Suppressor macrophage treated with lipopolysaccharide for 4 hours (primary cell): ENCODE measurements around the gene SORCS1.
A peak's percentile ranks its signal among the peaks of the same experiment; 100 is the strongest.

Experiments used
- DNase-seq: peaks from one replicate; pipeline ENCODE4 v3.0.0-alpha.2; 2020

Gene SORCS1

DNA sequence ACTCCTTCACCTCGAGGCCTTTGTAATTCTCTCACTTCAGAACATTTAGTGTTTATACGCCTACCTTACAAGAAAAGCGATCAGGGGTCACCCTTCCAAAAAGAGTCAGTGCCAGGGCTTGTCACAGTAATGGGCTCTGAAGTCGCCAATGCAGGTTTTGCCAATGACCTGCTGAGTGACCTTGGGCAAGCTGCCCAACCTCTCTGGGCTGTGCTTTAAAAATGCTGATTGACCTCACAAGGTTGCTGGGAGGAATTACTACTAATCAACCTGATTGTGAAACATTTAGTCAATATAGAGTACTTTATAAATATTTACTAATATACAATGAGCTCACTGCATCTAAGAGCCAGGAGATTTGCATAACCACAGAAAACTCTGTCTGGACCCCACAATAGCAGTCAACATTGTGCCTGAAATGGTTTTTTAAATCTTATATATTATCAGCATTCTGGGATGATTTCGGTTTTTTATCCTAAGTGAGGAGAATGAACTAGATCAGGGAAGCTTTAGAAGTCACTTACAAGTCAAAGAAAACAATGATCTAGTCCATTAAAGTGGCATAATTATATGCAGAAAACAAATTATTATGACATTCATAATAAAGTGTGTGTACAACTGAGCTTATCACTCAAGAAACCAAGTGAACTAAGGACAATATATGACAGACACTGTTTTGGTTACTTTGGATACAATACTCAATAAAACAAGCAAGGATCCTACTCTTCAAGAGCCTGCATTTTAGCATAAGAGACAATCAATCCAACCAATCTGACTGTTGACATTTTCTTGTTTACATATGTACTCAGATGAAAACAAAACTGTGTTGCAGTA is 290.5 kb downstream of the SORCS1 start:
- DNase-seq = no peak

DNA sequence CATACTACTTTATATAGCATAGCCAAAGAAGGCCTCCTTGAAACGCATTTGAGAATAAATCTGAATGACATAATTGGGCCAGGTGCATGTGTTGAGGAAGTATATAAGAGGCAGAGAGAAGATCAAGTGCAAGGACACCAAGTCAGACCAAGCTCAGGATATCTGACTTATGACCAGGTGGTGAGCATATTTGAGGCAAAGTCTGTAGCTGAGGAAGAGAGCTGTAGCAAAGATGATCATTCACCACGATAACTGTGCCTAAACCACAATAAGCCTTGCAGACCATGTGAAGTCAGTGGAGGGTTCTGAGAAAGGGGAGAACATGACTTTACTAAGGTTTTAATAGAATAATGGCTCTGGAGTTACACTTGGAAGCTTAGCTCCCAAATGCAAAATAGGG is 292.3 kb downstream of the SORCS1 start:
- no peak for DNase-seq

DNA sequence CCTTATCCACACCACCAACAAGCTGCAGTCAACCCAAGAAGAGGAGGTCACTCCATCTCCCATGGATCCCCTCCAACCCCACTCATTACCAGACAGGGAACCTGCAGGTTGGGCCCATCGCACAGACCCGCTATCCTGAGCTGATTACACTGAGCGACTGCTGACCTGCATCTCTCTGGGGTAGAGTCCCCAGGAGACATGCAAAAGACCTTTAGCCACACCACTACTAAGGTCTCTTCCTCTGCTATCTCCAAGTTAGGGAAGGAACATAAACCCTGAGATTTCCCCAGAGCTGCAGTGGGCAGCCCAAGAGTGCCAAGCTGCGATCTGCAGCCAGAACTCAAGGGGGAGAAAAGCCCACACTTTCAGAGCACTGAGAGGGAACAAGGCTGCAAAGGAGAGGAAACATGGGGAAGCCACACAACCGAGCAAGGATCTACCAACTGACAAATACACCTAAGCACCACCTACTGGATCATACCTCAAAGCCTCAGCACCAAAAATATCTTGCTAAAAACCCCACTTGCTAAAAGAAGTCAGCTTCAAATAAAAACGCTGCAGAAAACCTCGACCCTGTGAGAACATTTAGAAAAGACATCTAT is 298.2 kb downstream of the SORCS1 start:
- DNase-seq = no peak

DNA sequence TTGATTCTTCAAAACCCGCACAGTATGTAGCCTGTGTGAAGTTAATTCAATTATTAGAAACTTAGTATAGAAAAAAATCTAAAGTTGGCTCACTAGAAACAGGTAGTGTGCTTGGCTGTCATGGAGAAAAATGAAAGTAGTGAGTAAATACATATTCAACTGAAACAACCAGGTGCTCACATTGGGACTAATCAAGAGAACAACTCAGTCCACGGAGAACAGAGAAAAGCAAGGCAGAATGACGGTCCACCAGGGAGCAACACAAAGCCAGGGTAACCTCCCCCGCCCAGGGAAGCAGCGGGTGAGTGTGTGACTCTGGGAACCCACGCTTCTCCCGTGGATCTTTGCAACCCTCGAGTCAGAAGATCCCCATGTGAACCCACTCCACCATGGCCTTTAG is 300.5 kb downstream of the SORCS1 start:
- DNase-seq = no peak

DNA sequence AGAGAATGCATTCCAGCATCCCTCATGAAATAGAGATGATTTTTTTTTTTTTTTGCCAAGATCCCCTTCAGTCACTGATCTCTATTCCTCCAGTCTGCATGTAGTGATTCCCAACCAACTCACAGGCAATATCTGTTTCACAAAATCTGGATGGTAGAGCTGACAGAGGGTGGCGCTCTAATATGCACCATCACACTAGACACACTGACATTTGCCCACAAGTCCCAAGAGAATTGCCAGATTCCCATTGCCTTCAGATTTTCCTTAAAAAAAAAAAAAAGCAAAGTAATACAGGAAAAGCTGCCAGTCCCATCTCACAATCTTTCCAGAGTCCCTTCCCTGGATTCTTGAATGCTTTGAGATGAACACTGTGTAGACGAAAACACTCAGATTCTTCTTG is 301.0 kb downstream of the SORCS1 start:
- DNase-seq = no peak

DNA sequence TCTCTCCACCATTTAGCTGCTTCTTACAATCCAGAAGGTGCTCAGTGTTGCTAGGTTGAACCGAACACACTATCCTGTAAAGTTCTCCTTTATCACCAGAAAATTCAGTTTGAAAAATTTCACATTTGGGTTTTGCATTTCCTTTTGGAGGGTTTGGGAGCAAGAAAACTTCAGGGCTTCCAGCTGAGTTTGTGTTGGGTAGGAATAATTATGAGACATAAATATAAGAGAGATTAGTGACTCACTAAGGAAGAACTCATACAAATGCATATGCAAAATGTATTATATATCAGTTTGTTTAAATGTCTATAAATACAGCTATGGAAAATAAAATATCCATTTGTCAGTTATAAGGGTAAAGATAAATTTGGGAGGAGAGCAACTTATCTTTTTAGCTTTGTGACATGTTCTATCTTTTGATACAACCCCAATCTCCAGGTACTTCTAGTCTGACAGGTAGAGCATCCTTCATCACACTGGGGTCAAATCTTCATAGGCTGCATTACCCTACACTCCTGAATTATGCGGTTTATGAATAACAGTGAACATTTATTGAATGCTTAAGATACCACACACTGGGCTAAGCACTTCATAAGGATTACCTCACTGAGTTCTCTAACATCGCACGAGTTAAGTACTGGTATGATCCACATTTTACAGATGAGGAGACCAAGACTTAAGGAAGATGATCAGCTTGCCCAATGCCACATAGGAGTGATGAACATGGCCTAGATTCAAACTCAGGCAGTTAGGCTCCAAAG is 304.4 kb downstream of the SORCS1 start:
- DNase-seq = no peak

DNA sequence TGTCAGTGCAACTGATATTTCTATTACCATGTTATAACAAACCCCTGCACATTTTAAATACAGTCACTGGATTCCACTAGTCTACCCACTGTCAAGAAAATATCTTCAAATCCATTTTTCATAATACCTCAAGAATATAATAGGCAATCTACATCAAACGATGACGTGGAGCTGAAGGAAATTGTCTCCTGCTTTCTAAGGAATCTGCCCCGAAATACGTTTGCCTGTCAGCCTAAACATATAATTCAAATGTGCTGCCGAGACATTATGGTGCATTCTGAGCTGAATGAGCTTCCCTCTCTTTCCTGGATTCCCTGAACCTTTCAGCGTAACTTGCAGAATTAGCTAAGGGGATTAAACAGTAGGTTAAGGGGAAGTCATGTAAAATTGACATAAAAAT is 306.8 kb downstream of the SORCS1 start:
- no peak for DNase-seq

DNA sequence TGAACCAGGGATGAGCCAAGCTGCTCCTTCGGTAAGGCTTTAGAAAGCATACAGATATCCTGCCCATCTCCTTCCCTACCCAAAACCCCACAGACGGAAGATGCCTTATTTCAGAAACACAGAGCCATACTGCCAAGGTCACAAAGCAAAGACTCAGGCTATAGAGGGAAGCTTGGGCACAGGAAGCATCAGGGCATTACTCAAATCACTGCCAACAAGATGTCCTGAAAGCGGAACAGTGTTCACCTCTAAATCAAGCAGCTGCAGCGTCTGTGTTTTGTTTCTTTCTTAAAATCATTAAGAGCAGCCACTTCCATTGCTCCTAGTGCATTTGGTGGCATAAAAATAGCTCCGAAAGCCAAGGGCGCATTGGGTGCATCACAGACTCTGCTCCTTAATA is 307.3 kb downstream of the SORCS1 start:
- no peak for DNase-seq

DNA sequence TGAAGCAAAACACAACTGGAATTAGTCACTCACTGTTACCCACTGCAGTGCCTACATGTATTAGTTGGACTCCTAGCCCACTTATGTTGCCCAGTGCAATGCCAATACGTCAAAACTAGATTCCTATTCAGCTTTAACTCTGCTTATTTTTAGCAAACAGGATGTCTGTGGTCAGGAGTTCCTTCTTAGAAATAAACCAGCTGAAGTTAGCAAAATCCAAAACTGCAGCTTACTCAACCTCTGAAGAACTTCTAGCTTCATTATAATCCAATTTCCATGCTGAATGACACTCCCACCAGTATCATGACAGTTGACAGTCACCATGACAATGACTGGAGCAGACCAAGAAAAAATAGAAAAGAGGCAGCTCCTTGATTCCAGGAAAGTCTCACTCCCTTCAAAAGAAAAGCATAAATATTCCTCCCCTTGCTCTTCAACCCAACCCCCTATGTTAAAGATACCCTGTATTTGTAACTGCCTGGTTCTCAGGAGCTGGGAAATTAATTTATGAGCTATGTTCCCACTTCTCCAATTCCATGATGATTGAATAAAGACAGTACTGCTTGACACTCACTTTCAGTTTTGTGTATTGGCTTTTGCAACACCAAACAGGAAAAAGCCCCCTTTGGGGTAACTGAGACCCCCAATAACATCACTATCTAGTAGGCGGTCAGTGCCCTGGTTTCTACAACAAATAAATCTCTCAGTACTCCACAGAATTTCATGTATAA is 327.4 kb downstream of the SORCS1 start:
- DNase-seq = peak; percentile 81

DNA sequence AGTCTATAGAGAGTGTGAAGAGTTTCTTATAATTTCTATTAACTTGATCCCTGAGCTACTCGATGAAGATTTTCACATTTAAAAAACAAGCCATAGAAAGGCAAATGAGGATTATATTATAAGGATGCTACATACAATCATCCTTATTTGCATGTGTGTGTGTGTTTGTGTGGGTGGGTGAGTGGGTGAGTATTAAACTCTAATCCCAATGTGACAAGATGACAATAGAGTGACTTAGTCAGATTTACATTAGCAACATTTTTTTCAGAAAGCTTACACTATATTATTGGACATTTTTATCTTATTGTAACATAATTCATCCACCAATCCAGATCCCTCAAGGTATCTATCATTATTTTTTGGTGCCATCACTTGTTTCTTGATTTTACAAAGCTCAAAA is 331.7 kb downstream of the SORCS1 start:
- peak; percentile 58 for DNase-seq

DNA sequence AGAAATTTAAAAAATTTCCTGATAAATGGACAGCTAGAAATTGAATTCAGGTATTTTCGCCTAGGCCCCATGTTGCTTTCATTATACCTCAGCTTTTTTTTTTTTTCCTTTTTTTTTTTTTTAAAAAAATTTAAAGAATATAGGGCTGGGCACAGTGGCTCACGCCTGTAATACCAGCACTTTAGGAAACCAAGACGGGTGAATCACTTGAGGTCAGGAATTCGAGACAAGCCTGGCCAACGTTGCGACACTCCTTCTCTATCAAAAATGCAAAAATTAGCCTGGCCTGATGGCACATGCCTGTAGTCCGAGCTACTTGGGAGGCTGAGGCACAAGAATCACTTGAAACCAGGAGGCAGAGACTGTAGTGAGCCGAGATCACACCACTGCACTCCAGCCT is 334.0 kb downstream of the SORCS1 start:
- peak; percentile 84 for DNase-seq

DNA sequence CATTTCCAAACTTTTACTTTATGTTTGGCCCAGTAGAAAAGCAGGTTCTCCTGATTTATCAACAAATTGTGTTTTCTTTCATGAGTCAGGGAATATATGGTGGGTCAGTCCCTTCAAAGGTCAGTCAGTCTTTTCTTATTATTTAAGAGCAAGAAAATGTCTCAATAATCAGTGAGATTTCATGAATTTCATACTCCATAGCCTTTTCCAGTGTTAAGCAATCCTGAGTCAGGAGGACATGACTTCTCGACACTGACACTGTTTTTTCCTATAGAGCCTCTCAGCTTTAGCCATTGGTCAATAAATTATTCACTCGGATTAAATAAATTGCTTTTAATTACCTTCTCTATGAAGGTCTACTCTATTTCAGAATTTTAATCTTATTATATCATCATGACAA is 334.5 kb downstream of the SORCS1 start:
- peak; percentile 92 for DNase-seq

DNA sequence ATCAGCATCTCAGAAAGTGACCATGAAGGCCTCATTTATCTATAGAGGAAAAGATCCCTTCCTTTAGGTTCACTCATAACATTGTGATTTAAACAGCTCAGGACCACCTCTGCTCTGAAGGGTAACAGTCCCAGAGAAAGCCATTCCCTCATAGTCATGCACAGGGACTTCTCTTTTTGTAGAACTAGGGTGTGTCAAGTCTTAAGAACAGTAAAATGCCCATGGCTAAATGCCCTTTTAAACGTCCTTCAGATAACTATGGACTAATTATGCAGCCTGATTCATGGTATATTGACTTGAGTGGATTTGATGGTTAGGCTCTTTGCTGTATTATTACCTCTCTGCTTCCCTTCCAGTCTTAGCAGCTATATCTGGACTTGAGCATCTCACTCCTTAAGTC is 337.8 kb downstream of the SORCS1 start:
- DNase-seq = peak; percentile 49

DNA sequence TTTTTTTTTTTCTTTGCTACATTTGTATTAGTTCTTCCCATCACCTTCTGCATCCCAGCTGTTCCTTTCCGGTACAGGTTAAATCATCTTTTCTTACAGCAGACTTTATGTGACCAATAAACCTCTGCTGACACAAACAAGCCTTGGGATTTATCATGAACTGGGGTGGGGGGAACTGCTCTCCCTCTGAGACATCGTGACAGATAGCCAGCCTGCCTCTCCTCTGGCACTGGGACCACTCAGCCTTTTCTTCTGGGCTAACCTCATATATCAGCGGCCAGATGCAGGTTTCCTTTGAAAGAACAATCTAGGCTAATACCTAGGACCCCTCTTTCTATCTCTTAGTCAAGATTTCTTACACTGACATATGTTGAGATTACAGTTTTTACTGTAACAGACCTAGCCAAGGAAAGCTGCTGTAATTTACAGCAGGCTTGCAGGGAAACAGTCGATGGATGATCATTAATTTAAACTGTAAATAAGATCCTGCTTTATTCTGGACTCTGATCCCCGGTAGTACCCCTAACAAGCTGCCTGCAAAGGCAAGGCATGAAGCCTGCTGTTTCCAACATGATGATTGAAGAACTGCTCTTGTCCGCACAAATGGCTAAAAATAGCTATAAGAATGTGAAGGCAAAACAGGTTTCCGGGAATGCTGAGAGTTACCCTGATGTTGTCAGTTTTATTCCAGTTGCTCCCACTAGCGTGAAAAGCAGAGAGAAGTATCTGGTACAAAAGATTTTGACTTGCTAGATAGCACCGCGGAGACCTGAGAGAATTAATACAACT is 338.7 kb downstream of the SORCS1 start:
- no peak for DNase-seq

DNA sequence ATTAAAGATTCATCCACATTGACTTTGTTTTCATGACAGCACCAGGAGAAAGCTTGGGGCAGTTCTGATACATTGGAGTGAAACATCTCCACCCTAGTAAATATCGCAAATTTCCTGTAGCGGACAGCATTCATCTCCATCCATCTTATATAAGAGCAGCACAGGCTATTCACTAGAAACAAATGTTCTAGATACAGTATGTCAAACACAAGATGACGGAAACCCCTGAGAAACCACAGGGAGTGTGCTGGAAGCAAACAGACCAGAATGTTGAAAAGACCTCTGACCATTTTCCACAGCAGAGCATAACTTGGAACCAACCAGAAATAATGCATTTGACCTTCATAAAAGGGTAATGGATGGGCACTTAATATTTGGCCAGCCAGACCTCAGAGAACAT is 343.9 kb downstream of the SORCS1 start:
- DNase-seq = no peak

DNA sequence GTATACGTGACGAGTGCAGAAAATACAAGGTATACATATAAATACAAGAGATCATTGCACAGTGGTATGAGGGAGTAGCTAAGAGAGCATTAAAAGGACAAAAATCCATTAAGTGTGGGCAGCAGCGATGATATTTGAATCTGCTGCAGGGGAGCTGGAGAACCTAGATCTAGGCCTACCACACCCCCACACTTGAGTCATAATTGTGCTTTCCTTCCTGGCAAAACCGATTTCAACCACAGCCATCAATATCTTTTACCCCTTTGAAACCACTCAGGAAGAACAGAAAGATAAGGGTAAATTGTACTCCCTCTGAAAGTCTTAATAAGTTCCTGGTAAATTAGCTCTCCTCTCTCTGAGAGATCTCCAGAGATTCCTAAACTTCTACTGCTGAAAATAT is 345.0 kb downstream of the SORCS1 start:
- no peak for DNase-seq

DNA sequence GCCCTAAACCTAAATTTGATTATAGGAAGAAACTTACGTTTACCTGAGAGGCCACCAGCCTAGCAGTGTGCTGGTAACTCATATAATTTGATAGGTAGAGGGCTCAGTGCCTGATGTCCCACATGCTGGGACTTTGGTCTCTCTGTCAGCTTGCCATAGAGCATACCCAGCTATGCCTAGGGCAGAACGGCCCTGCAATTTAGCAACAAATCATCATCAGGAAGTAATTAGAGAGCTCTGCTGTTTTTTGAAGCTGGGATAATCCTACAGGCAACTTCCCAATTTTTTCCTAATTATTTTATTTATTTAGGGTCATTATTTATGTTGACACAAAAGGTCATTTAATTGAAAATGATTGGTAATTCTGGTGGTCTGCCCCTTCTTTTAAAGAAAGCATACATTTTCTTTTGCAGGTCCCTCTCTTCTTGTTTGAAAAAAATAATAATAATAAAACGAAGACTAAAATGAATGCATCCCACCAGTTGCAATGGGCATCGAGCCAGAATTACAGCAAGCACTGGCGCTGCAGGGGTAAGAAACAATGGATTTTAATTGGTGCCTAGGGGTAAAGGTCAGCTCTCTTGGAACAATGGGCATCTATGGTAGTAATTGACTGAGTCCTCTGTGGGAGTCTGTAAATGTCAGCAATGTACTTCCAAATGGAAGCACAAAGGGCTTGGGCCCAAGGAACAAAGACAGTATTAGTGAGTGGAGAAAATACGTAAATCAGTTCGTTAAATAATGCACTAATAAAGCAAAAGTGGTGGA is 348.0 kb downstream of the SORCS1 start:
- DNase-seq = no peak

DNA sequence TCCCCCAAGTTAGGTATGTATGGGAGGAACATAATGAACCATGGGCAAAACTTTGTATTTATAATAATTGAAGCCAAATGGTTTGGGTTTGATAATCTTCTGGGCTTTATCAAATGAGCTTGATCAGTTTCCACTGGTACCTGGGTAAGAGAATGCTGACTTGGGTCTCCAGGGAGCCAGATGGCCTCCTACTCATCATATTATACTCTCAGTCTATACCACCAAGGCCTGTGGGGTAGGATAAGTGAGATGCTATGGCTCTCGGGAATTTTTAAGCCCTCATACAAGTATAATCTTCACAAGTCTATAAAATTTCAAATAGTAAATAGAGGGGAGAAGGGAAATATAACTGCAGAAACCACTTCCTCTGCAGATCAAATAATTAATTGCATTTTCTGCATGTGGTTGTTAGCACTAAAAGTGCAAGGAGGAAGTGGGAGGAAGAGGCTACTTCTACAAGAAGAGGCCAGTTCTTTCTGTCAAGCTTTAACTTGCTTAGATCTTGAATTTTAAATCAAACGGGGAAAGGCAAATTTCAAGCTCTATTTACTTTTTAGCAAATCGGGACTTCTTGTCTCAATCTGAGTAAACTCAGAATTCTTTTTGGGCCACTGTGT is 349.0 kb downstream of the SORCS1 start:
- no peak for DNase-seq

DNA sequence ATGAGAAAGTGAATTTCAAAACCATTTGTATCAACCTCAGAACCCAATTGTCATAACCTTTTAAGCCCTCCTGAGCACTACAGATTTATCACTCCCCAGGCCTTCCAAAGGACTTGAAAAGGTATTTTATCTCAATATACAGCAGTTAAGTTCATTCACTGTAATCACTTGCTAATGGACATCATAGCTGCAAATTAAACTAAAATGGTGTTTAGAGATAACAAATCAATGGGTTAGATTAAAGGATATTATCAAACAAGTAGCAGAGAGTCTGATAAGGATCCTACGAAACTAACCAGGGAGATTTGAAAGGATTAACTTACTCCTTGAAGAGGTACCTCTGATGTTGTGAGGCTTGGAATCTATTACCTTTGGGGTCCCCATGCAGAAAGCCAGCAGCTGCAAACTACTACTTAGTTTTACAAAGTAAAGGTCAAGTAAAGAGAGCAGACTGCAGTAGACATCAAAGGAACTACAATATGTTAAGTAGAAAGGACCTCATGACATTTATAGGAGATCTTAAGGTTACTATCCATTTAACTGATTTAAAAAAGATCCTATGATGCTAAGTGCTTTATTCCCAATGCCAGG is 359.4 kb downstream of the SORCS1 start:
- DNase-seq = no peak

DNA sequence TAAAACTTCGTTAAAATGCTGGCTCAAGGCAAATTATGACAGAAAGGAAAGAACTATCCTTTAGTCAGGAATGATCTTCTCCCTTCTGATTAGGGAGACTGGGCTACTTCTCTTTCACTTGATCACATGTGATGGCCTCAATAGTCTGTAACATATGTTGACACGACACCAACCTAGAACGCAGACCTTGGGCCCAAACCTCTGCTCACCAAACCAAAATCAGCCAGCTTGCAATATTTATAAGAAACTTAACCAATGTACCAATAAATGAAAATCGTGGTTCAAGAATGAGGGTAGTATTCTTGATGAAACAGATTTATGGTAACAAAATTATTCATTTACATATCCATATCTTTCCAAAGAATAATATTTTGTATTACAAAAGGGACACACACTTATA is 361.6 kb downstream of the SORCS1 start:
- DNase-seq = no peak

DNA sequence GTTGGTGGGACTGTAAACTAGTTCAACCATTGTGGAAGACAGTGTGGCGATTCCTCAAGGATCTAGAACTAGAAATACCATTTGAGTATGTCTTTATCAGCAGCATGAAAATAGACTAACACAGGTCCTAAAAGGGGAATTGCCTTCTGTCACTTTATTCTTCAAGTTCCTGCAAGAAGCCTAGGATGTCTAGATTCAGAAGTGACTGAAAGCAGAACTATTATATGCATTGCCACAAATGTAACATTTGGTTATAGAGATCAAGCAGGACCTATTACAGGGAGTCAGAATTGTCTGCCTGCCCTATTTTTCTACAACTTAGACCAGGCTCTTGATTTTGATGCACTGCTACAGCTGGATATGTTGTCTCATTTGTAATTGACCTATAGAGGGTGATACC is 364.7 kb downstream of the SORCS1 start:
- DNase-seq = peak; percentile 30
